AG04449 (cell line): ENCODE data around the gene TBC1D8.

Source experiments
- CTCF ChIA-PET: fragments of 350-600 bp; formaldehyde crosslinking; extraction: SDS; loops from one replicate; lab custom pipeline; 2021; ENCODE audit warnings: antibody characterized with exemption; lab: Yijun Ruan, JAX
- POLR2A ChIA-PET: fragments of 400-600, 350-600 bp; formaldehyde crosslinking; extraction: SDS; loops from one replicate; lab custom pipeline; 2020; ENCODE audit warnings: antibody characterized with exemption, inconsistent platforms; lab: Yijun Ruan, JAX
- DNase-seq: peaks from one replicate; pipeline ENCODE4 v3.0.0-alpha.2; 2010; ENCODE audit warnings: low read depth, low spot score
- H3K4me3 ChIP-seq: 2 replicates; pipeline ENCODE4 v1.5.1; 2011; ENCODE audit warnings: low read depth, mild to moderate bottlenecking, control low read depth, low read length
- TF ChIP-seq, protein P1 (sequence below): IDR thresholded peaks from one replicate; pipeline ENCODE4 v1.5.1; 2011; ENCODE audit warnings: mild to moderate bottlenecking, moderate library complexity, low read length, control low read depth, inconsistent platforms; ENCODE audit not compliant: insufficient read depth; ENCODE audit errors: missing control alignments

Gene TBC1D8

GRCh38 chr2:100998235-100998573 lies 153.0 kb downstream of the TBC1D8 start:
- no peak for DNase-seq
- no peak overlapping the region for H3K4me3 ChIP-seq
- ChIA-PET POLR2A (no interaction called here), CTCF (interaction anchor here (0.7 to 2.7 kb wide), 4 partner anchors 11 to 388 kb away, joined by 3 to 11 read pairs (median 6); no protein-coding TSS in a partner anchor)
- TF ChIP-seq, protein P1, sequence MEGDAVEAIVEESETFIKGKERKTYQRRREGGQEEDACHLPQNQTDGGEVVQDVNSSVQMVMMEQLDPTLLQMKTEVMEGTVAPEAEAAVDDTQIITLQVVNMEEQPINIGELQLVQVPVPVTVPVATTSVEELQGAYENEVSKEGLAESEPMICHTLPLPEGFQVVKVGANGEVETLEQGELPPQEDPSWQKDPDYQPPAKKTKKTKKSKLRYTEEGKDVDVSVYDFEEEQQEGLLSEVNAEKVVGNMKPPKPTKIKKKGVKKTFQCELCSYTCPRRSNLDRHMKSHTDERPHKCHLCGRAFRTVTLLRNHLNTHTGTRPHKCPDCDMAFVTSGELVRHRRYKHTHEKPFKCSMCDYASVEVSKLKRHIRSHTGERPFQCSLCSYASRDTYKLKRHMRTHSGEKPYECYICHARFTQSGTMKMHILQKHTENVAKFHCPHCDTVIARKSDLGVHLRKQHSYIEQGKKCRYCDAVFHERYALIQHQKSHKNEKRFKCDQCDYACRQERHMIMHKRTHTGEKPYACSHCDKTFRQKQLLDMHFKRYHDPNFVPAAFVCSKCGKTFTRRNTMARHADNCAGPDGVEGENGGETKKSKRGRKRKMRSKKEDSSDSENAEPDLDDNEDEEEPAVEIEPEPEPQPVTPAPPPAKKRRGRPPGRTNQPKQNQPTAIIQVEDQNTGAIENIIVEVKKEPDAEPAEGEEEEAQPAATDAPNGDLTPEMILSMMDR, result no peak

DNA sequence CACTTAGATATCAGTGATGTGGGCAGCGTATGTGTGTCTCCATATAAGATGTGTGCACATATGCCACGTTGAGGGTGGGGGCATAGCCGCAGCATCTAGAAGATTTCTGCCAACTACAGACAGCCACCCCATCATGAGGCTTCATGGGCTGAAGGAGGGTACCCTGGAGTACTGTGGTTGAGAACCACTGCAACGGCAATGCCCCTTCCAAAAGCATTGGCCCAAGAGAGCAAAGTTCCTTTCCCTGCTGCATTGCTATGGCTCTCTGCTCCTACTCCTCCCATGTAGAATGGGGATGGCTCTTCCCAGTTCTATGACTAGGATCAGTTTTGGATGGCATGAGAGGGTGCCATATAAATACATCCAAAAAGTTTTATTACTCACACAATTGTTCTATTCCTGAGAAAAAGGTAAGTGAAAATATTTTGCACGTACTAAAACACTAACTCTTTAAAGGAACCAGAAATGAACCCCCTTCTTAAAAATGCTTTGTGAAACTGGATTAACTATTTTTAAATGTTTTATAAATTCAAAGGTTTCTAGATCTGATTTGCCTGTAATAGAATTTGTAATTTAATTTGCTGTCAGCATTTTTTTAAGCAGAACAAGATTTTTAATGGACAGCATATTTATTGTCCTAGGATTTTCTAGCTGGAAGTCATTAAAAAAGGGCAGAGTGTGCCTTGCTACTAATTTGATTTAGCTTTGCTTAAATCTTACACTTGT lies 153.5 kb downstream of the TBC1D8 start:
- CTCF ChIA-PET, result interaction anchor here (0.7 to 2.7 kb wide), 3 partner anchors 10 to 388 kb away, joined by 3 to 8 read pairs (median 4); no protein-coding TSS in a partner anchor
- POLR2A ChIA-PET, result no interaction called here
- DNase-seq, result no peak
- TF ChIP-seq, protein P1, result no peak
- H3K4me3 ChIP-seq, result no peak overlapping the region

- ChIA-PET CTCF (interaction anchor here (0.8 to 1.6 kb wide), 2 partner anchors 10 to 265 kb away, joined by 3 to 5 read pairs; no protein-coding TSS in a partner anchor), POLR2A (no interaction called here)
- H3K4me3 ChIP-seq, result no peak overlapping the region
- DNase-seq, result no peak
- TF ChIP-seq, protein P1, result no peak
These were observed 155.7 kb downstream of the TBC1D8 start for GRCh38 chr2:100995309-100996075.

GRCh38 chr2:100993294-100993693 lies 157.9 kb downstream of the TBC1D8 start:
- ChIA-PET POLR2A (no interaction called here), CTCF (interaction anchor here (1.2 kb wide), 1 partner anchor 7 kb away, joined by 5 read pairs; no protein-coding TSS in a partner anchor)
- TF ChIP-seq, protein P1, result no peak
- no peak overlapping the region for H3K4me3 ChIP-seq
- DNase-seq, result no peak

- ChIA-PET CTCF (no interaction called here), POLR2A (no interaction called here)
- H3K4me3 ChIP-seq, result no peak overlapping the region
- DNase-seq, result no peak
- TF ChIP-seq, protein P1, result no peak
These were observed 158.9 kb downstream of the TBC1D8 start for GRCh38 chr2:100992262-100992661.

GRCh38 chr2:100991404-100991773 lies 159.8 kb downstream of the TBC1D8 start:
- CTCF ChIA-PET, result interaction anchor here (1.7 kb wide), 1 partner anchor 381 kb away, joined by 5 read pairs; no protein-coding TSS in a partner anchor
- TF ChIP-seq, protein P1, result no peak
- no peak overlapping the region for H3K4me3 ChIP-seq
- POLR2A ChIA-PET, result no interaction called here
- DNase-seq, result no peak
